NCI-H1694 treated with DMSO at 0.1 percent for 48 hours (cell line): Measurements from ENCODE around the gene NKIRAS2.

Experiments
- DNase-seq: peaks from one replicate; lab custom pipeline; 2025; lab: John Stamatoyannopoulos, UW

Gene NKIRAS2

DNA sequence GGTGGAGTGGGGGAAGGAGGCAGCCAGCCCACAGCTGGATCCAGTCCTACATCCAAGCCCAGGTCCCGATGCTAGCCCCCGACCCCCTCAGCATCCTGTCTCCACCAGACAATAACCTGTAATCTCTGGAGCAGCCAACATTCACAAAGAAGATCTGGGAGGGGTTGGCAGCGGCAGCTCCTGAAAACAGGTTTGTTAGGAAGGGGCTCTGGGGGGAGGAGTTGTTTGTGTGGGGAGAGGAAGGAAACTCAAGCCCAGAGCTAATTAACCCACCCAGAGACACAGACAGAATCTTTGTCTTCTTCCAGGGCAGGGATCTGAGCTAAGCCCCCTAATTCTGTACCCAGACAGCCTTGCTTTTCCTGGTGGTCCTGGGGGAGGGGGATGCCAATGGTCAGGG is 35.1 kb downstream of the NKIRAS2 start:
- no peak for DNase-seq

DNA sequence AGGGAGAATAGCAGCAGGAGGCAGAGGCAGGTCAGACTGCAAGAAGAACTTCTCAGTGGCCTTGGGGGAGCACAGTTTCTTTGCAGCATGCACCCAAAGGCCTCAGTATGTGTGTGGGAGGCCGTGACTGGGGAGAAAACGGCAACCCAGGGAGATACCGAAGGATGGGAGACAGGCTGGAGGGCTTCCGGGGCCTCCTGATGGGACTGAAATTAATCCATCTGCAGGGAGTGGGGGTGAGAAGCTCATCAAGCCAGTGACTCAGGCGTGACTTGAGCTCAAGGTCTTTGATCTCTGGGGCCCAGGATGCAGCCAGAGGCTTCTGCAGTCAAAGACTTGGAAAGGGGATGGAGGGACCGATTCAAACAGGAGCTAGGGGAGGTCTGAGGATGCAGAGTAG is 35.6 kb downstream of the NKIRAS2 start:
- DNase-seq: no peak

DNA sequence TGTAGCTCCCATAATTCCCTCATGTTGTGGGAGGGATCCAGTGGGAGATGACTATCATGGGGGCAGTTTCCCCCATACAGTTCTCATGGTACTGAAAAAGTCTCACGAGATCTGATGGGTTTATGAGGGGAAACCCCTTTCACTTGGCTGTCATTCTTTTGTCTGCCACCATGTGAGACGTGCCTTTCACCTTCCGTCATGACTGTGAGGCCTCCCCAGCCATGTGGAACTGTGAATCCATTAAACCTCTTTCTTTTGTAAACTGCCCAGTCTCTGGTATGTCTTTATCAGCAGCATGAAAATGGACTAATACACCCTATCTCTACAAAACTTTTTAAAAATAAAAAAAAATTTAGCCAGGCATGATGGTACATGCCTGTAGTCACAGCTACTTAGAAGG is 36.7 kb downstream of the NKIRAS2 start:
- DNase-seq: no peak

DNA sequence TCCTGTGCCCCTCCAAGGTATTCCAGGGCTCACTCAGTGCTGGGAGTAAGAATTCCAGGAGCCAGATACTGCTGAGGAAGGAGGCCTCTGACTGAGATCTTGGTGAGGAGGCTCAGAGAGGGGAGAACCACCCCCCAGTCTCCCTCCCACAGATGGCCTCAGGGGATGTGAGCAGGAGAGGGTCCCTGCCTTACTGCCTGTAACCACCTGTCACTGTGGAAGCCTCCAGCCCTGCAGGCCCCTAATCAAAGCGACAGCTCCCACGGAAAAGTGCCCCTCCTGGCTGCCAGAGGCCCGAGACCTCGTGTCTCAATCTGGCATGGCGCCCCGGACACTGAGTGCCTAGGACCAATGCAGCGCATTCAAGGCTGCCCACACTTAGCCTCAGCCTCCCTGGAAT is 38.2 kb downstream of the NKIRAS2 start:
- DNase-seq: peak; percentile 11

DNA sequence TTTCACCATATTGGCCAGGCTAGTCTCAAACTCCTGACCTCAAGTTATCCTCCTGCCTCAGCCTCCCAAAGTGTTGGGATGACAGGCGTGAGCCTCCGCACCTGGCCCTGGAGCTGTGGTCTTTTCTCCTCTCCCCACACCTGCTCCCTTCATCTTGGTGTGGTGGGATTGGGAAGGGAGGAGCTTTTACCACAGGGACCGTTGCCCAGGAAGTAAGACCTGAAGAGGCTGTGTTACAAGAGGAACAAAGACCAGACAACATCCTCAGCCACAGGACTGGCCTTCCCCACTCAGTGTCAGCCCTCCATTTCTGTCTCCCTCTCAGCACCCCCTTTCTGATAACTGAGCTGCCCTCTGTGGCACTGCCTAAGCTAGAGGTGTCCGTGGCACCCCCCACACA is 39.9 kb downstream of the NKIRAS2 start:
- no peak for DNase-seq

DNA sequence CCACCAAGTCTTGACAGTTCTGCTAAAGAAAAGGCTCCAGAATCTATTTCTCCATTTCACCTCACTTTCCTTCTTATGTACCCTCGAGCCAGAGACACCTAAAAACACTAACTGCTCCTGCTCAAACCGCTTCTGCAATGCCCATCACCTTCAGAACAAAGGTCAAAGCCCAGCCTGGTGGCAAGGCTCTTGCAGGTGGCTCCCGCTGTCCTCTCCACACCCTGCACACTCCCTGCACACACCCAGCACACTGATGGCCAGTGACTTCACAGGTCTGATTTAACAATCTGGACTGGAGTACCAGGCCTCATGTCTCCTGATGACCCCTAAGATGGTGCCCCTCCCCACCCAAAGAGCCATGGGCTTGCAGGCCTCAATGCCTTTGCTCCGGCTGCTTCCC is 40.3 kb downstream of the NKIRAS2 start:
- DNase-seq: no peak

DNA sequence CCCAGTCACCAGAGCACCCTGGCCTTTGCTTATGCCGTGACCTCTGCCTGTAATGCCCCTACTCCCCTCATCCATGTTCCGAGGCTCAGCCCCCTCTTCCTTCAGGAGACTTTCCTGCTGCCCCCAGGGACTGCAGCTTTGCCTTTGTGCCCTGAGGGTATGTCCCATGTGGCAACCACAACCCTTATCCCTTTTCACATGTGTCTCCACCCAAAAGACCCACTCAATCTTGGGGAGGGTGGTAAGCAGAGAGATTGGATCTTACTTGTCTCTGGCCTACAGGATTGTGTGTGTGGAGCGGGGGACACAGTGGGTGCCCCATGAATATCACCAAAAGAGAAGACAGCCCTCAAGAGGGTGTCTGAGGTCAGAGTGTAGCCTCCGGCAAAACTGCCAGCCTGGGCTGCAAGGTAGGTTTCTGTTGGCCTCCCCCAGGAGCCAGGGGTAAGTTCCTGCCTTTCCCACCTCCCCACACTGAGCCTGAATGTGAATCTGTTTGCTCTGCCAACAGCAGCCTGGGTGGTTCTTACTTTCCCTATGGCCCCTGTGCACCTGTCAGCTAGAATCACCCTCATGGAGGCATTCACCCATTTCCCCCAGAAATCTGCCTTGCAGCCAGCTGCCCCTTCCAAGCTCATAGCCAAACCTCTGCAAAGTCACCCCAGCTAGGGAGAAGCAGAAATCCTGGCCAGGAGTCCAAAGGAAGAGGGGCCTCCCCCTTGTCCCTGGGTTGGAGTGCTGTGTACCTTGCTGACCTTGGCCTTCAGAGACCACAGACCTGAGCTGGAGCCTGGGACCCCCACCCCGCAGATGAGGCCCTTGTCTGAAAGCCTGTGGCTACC is 42.0 kb downstream of the NKIRAS2 start:
- DNase-seq: peak; percentile 47

DNA sequence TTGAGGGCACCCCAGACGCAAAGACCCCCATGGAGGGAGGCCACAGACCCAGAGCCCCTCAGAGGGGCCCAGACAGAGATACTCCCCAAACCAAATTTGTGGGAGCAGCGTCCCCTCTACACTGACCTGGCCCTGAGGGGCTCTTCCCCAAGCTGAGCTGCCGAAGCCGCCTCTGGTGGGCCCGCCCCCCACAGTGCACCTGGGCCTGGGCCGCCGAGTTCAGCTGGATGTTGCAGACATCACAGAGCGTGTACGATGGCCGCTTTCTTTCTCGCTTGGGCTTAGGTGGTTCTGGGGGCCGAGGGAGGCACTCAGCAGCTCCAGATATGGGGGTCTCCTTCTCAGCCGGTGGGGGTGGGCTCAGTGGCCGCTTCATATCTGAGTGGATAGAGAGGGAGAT is 42.8 kb downstream of the NKIRAS2 start:
- no peak for DNase-seq

DNA sequence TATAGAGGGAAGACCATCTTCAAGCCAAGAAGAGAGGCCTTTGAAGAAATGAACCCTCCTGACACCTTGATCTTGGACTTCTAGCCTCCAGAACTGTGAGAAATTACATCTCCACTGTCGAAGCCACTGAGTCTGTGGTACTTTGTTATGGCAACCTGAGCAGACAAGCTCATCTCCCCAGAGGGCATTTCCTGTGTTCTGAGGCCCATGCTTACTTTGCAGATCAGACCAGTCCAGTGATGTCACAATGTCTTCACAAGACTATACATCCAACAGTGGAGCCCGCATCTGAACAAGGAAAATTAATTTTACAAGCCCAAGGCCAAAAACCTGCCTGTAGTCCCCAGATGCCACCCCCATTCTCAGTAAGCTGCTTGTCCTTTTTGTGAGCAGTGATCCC is 45.3 kb downstream of the NKIRAS2 start:
- DNase-seq: no peak

DNA sequence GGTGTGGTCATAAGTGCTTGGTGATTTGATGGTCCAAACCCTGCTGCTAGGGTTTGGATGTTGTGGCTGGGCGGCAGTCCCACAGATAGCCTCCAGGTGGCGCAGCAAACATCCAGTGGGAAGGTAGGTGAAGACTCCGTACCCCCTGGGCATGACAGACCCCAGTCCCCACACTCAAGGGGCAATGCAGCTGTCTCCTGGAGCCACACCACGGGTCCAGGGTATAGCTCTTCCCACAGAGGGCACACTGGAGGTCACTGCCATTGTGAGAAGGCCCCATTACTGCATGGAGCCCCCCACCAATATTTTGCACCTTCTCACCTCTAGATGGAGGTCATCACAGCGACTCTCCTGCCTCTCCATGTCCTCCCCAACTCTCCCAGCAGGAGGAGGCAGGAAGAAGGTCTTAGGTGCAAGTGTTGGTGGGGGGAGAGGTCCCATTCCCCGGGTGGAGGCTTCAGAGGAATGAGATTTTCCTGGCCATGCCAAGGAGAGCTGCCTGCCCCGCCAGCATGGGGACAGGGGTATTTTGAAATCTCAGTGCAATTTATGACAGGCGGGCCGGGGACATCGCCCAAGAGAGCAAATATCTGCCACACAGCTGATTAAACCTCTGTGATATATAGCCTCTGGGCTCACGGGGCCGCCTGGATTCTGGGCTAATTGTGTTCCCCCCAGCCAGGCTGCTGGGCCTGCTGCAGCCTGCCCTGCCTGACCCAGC is 47.6 kb downstream of the NKIRAS2 start:
- DNase-seq: peak; percentile 83

DNA sequence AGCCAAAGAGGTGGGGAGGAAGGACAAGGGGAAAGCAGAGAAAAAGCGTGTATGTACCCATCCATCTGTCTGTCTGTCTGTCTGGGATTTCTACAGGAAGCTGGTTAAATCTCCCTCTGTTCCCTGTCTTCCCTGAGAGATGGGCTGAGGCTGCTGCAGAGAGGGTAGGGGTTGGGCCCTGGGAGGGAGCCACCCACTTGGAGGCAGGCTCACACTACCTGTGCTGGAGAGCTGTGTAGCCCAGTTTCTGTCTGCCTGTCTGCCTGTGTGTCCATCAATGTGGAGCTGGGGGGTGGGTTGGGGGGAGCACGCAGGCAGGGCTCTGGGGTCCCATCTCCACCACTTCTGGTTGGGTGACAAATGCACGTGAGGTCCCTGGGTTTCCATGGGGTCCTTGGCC is 49.1 kb downstream of the NKIRAS2 start:
- peak; percentile 26 for DNase-seq

DNA sequence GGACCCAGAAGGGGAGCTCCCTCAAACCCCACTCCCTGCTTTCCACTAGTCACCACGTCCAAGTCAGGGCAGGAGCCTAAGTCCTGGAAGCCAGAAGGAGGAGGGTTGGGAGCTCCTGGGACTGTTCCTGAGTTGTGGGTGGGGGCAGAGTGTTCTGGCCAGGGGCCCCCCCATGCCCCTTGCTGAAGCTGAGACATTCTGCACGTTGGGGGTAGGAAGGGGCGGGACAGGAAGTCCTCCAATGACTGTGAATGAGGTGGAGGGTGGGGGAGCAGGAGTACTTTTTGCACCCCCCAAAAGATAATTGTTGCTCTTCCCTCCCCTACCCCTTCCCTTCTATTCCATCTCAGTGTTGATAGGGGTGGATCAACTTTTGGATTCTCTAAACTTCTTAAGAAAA is 51.9 kb downstream of the NKIRAS2 start:
- DNase-seq: no peak

DNA sequence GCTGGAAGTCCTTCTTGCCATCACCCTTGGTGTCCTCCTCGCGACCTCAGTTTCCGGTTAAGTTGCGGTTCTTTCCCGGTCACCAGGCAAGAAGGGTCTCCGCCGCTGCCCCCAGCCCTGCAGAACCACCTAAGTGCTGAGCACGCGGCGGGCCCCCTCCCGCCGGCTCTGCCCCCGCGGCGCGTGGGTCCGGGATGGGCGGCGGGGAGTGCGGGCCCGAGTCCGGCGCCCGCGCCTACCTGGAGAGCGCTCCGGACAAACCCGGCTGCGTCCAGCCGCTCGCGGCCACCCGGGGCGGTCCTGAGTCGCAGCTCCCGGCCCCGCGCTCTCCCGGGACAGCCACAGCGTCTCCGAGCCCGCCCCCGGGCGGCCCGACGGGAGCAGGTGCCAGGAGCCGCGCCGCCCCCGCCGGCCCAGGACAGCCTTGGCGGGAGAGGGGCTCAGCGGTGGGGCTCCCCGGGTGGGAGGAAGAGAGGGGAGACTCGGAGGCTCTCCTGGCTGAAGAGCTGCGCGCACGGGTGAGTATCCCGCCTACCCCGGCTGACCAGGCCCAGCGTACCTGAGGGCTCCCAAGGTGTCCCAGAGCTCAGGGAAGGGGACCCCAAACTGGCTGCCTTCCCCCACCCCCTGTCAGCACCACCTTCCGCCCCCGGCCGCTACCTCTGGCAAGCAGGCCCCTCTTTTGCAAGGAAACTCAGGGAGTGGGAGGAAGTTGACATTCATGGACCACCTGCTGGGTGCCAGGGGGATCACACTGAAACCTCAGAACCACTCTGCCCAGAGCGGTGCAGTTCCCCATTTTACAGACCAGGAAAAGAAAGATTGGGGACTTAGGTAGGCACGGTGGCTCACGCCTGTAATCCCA is 52.7 kb downstream of the NKIRAS2 start:
- no peak for DNase-seq
